DMS153 treated with DMSO at 0.1 percent for 48 hours (cell line): Measurements from ENCODE around the gene RGPD6.
"Not testable (repeated sequence)": the region's sequence is repeated elsewhere in the genome, so short reads cannot be mapped to it uniquely, and the experiment has no call there.

ENCODE experiments used
- DNase-seq: peaks from one replicate; lab custom pipeline; 2025; ENCODE audit not compliant: unreplicated experiment; lab: John Stamatoyannopoulos, UW

The RGPD6 gene

DNA sequence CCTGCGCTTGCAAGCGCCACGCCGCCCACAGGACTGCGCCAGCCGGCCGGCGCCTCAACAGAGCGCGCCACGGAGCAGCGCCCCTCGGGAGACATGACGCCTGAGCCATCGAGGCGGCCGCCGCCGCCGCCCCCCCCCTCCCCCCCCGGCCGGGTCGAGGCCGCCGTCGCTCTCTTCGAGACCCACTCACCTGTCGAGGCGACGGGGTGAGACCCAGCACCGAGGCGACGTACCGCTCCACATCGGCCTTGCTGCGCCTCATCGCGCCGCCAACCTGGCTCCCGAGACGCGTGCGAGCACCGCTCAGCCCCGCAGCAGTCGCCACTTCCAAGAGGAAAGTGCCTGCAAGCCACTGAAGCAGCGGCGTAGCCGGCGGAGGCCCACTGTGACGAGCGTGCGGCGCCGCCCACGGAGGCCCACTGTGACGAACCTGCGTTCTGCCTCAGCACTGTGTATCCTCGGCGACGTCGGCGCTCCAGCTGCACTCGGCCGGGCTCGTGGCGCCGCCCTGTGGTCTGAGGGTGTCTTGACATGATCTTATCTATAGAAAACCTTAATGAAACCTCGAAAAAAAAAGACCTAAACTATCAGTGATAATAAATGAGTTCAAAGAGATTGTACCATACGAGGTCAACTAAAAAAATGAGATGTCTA lies at the start of gene RGPD6:
TSS of gene RGPD6 (minus strand) at position 460 of the 654 bp plus-strand sequence. CDS start at position 262, 198 bp downstream.
- DNase-seq: not testable (repeated sequence)

DNA sequence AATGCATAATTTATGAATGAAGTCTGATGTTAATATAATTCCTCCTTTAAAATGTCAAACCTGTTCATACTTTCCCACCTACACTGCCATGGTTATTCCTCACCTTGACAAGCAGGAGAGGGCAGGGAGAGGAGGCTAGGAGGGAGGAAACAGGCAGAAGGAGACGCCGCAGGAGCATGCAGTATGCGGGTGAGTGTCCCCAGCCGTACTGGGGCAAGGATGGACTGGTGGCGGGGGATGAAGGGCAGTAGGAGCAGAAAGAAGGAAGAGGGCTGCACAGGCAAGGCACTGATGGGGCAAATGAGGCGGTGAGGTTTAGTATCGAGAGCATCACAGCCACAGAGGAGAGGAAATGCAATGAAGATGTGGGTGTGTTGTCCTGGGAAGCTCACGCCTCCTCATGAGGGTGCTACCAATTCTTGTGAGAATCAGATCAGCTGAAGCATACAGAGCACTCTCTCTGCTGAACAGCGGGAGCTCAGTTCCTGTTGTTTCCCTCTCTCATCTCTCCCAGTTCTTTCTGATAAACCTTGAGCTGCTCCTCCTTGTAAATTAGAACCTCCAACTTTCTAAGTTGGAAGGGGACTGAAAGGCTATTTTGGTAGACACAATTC lies 42.4 kb upstream of the RGPD6 start:
- not testable (repeated sequence) for DNase-seq

DNA sequence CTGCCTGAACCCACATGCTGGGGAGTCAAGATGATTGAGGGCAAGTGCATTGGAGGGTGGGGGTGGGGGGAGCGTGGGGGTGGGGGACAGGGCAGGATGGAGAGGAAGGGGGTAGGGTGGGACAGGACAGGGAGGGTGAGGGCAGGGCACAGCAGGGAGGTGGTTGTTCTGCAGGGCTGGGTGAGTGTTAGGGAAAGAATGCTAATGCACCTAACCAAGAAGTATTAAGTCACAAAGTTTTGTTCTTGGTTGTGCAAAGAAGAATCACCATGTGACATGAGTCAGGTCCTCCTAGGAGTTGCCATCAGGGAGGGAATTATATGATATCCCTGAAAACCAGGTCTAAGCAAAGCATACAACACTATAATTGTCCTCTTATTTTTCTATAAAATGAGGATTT lies 36.9 kb upstream of the RGPD6 start:
- DNase-seq: not testable (repeated sequence)

DNA sequence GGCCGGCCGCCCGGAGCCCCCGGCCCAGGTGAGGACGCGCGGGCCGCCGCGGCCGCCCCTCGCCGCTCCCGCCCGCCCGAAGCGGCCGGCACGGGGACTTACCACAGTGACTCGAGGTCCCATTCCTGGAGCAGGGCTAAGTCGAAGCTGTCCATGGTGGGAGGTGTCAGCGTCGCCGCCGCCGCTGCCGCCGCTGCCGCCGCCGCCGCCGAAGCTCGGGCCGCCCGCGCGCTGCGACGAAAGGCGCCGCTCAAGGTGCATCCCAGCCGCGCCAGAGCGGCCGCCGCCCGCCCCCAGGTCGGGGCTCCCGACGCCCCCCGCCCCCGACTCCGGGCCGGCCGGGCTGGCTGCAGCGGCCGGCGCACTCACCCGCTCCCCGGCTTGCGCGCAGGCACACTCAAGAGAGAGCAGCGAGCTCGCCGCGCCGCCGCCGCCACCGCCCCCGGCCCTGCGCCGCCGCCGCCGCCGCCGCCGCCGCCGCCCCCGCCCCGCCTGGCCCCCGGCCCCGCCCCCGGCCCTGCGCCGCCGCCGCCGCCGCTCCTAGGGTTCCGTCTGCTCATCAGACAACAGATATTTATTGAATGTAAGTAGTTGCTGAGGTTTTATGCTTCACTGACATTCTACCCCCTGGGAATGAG lies 33.7 kb upstream of the RGPD6 start:
- DNase-seq: not testable (repeated sequence)

DNA sequence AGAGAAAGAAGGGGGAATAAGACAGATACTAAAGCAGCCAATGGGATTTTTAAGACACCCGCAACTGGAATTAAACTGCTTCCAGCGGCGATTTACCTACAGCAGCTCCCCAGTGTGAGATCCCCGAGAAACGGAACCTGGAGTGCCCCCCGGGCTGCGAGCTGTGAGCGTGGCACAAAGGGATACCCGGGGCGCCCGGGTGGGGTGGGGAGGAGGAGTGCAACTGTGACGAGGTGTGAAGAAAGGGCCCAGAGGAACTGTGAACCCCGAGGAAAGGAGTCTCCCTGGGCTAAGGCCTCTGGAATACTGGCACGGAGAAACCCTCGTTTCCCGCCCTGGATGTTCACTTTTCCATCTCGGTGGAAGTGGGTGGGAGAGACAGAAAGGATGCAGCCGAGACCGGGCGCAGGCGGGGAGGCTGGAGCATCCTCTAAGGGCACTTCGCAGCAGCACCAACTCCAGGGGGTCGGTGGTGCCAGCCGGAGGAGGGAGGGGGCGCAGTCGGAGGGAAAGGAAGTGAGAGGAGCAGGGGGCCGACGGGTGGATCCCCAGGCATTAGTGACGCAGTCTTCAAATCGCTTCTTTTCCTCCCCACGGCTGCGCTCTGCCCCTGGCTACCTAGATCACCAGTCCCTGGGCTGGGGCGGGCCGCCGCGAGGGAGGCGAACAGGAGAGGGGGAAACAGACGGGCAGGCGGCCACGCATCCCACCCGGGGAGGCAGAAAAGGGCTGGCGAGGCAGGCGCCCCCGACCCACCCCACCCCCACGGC lies 33.0 kb upstream of the RGPD6 start:
- DNase-seq: not testable (repeated sequence)

GRCh38 chr2:110608788-110609502 lies 31.9 kb upstream of the RGPD6 start:
- not testable (repeated sequence) for DNase-seq

DNA sequence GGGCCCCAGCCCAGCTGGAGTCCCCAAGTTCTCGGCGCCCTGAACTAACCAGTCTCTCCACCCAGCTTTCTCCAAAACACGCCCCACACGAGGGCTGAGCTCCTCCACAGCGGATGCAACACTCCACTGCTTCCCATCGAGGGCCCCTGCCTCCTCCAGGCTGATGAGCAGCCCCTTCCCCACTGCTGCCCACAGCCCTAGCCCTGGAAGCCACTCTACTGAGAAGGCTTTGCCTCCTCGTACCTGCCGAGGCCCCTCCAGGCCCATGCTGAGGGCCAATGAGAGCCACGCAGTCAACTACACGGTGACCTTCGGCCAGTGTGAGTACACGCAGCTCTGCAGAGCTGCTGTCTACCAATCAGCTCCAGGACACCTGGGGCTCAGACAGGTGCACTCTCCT lies 28.0 kb upstream of the RGPD6 start:
- DNase-seq: not testable (repeated sequence)

DNA sequence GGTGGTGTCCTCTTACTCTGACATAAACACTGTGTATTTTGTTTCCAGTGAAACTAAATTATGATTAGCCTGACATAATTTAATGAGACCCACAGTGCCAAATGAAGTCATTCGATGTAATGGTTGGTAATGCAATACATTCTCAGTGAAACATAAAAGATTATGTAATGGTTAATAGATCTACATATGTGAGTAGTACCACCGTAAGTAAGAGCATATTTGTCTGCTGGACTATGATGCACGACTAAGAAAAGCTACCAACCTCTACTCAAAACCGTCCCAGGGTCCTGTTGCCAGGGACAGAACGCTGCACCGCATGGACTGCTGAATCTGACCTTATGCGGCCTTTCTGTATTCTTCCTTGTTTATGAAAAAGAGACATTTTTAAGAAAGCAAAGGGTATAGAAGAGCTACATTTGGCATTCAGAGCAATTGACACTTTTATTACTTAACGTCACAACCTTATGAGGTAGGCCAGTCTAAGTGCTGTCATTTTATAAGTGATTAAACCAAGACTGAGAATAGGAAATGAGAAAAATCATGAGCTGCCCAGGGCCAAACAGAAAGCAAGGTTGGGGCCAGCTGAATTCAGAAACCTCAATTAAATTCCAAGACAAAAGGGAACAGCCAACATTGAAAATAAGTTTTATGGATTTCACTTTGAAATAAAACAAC lies 27.0 kb upstream of the RGPD6 start:
- DNase-seq: not testable (repeated sequence)

- not testable (repeated sequence) for DNase-seq
Measured at GRCh38 chr2:110602139-110602538, 25.1 kb upstream of the RGPD6 start.

- not testable (repeated sequence) for DNase-seq
Measured at GRCh38 chr2:110591973-110592372, 15.0 kb upstream of the RGPD6 start.

DNA sequence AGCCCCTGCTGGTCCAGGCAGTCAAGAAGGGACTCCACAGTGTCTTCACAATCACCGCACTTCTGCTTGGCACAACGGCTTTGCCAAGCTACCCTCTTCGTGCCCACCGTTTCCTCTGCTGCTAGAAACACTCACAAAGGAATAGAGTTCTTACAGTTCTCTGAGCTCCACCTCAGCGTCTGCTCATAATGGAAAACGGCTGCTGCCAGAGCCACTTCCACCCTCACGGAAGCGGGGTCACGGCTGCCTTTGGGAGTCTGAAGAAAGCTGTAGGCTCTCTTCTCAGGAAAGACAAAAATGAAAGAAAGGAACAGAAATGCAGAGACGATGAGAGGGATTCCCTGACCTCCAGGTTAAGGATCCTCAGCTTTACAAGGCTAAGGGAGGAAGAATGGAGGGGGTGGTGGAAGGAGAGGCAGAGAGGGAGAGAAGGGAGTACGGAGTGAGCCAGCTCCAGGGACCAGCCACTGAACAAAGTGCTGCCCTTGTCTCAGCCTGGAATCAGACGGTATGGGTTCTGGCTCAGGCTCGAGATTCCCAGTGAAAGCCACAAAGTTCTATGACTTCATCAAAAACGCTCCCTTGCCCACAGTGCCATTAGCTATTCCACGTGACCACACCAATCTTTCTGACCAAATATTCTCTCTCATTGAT lies 12.8 kb upstream of the RGPD6 start:
- DNase-seq: not testable (repeated sequence)

GRCh38 chr2:110588520-110588919 lies 11.5 kb upstream of the RGPD6 start:
- DNase-seq: not testable (repeated sequence)

DNA sequence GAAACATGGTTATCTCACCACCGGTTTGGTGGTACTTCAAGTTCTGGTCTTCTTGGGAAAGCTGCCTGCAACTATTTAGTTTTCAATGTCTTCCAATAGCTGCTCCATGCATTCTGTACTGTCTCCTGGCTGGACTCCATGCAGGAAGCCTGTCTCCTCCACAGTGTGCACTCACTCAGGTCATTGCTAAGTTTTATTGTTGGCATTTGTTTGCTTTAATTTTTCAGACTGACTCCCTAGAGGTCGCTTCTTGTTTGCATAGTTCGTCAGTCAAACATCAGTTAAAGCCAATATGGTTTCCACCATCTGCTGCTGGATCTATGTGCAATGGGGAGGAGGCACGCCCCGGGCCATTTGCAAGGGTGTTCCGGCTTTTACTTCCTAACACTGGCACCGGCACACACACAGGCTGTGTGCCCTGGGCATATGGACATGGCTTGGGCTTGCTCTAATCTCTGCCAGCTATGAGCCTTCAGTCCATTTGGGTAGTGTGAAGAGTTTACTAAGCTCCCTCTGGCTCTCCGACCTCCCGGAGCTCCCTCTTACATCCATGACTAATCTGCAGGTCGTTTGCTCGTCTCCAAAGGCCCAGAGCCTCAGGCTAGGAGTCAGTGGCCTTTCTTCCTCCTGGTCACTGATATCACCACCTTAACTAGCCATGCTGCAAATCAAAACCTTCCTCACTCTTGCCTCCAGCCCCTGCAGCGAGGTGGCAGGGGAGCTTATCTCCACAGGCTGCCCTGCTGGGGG lies 2.4 kb upstream of the RGPD6 start:
- DNase-seq: not testable (repeated sequence)

- not testable (repeated sequence) for DNase-seq
Measured at GRCh38 chr2:110578429-110578828, 1.4 kb upstream of the RGPD6 start.

DNA sequence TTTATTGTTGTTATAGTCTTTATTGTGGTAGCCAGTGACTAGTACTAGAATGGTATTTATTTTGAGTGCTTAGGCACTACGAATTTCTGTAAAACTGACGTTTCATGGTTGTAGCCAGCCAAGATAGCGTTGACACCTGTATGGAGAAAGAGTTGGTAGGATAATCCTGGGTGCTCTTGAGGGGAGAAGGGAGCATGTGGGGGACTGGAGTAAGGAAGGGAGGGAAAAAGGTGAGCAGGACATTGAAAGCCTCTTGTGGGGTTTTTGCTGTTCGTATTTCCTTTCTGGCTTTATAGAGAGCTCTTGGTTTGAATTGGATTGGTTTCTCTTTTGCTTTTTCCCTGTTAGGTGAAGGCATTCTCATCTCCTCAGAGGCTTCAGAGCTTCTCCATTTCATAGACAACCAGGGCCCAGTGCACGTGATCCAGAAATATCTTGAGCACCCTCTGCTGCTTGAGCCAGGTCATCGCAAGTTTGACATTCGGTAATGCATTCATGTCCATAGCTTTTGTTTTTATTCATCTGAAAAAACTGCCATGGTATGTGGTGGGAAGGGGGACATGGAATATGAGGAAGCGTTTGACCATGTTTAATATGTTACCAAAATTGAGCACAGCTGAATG lies 77.2 kb downstream of the RGPD6 start:
- not testable (repeated sequence) for DNase-seq

GRCh38 chr2:110496027-110496426 lies 81.0 kb downstream of the RGPD6 start:
- not testable (repeated sequence) for DNase-seq

- not testable (repeated sequence) for DNase-seq
Measured at GRCh38 chr2:110494488-110494887, 82.5 kb downstream of the RGPD6 start.

DNA sequence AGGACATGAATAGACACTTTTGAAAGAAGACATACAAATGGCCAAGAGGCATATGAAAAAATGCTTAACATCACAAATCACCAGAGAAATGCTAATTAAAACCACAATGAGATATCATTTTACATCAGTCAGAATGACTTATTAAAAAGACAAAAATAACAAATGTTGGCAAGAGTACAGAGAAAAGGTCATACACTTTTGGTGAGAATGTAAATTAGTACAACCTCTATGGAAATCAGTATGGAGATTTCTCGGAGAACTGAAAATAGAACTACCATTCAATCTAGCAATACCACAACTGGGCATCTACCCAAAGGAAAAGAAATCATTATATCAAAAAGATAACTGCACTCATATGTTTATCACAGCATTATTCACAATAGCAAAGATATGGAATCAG lies 88.0 kb downstream of the RGPD6 start:
- DNase-seq: not testable (repeated sequence)
